22Rv1 (cell line): ENCODE data around the gene COMT.

ENCODE experiments used
- ZFX ChIP-seq: fragments of 450-650 bp; IDR thresholded peaks from 2 replicates; pipeline ENCODE4 v1.6.1; 2017; ENCODE audit warnings: antibody characterized with exemption, borderline replicate concordance
- TF ChIP-seq, protein P1 (sequence below): fragments of 450-650 bp; IDR thresholded peaks from 2 replicates; pipeline ENCODE4 v1.5.1; 2017; ENCODE audit warnings: mild to moderate bottlenecking

DNA sequence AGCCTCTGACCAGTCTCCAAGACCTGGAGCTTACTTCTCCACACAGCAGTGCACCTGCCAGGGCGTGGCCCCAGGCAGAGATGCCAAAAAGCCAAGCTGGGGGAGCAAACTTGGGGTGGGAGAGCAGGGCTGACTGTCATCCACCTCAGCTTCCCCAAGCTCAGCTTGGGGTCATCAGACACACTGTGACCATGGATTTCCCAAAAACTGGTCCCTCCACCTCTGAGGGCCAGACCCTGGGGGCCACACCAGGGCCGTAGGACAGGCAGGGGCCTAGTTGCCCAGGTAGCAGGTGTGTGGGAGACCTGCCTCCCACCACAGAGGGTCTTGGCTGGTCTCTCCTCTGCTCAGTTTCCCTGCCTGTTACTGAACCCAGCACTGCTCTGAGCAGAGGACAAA, 44.4 kb downstream of the COMT start:
- TF ChIP-seq, protein P1, sequence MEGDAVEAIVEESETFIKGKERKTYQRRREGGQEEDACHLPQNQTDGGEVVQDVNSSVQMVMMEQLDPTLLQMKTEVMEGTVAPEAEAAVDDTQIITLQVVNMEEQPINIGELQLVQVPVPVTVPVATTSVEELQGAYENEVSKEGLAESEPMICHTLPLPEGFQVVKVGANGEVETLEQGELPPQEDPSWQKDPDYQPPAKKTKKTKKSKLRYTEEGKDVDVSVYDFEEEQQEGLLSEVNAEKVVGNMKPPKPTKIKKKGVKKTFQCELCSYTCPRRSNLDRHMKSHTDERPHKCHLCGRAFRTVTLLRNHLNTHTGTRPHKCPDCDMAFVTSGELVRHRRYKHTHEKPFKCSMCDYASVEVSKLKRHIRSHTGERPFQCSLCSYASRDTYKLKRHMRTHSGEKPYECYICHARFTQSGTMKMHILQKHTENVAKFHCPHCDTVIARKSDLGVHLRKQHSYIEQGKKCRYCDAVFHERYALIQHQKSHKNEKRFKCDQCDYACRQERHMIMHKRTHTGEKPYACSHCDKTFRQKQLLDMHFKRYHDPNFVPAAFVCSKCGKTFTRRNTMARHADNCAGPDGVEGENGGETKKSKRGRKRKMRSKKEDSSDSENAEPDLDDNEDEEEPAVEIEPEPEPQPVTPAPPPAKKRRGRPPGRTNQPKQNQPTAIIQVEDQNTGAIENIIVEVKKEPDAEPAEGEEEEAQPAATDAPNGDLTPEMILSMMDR = no peak
- no peak for TF ChIP-seq ZFX
